NCI-H1694 treated with DMSO at 0.1 percent for 48 hours (cell line): Measurements from ENCODE around the gene TLNRD1.

Experiments
- DNase-seq: peaks from one replicate; lab custom pipeline; 2025; lab: John Stamatoyannopoulos, UW

Gene TLNRD1

DNA sequence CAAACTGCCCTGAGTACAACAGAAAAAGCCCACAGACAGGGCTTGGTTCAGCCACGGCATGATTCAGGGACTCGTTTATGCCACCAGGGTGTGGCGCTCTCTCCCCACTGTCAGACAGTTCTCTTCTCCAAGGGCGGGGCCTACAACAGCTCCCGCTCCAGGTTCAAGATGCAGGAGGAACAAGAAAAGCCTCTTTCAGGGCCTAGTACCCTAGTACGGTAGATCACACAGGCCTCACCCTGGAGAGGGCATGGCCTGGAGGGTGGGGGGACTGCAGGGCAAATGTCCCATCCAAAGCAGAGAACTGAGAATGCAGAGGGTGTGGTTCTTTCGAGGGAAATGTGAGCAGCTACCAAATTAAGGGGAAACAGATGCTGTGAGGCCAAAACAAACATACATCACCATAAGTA is 23.1 kb upstream of the TLNRD1 start:
- peak; percentile 54 for DNase-seq

GRCh38 chr15:80978685-80979329 is 21.9 kb upstream of the TLNRD1 start:
- DNase-seq, result no peak

GRCh38 chr15:80979538-80980200 is 21.1 kb upstream of the TLNRD1 start:
- no peak for DNase-seq

DNA sequence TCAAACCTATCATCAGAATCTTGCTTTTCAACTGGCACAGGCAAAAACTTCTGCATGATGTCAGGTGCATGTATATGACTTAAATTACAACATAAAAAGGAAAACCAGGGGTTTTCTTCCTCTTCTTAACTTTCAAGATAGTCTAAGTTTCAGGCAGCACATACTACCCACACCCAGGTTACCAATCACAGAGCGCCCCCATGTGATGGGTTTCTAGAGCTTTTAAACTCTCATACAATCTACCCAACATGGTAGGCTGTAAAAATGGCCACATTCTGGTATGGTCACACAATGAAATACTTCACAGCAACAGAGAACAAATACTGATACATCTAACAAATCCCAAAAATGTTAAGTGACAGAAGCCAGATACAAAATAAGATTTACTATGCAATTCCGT is 18.5 kb upstream of the TLNRD1 start:
- no peak for DNase-seq

DNA sequence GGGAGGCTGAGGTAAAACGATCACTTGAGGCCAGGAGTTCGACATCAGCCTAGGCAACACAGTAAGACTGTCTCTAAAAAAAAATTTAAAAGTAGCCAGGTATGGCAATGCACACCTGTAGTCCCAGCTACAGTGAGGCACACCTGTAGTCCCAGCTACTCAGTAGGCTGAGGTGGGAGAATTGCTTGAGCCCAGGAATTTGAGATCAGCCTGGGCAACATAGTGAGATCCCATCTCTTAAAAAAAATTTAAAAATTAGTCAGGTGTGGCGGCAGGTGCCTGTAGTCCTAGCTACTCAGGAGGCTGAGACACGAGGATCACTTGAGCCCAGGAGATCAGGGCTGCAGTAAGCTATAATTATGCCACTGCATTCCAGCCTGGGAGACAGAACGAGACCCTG is 17.9 kb upstream of the TLNRD1 start:
- DNase-seq, result no peak

- no peak for DNase-seq
Measured at GRCh38 chr15:80984856-80985255, 15.9 kb upstream of the TLNRD1 start.

- DNase-seq, result no peak
Measured at GRCh38 chr15:80985981-80986380, 14.7 kb upstream of the TLNRD1 start.

DNA sequence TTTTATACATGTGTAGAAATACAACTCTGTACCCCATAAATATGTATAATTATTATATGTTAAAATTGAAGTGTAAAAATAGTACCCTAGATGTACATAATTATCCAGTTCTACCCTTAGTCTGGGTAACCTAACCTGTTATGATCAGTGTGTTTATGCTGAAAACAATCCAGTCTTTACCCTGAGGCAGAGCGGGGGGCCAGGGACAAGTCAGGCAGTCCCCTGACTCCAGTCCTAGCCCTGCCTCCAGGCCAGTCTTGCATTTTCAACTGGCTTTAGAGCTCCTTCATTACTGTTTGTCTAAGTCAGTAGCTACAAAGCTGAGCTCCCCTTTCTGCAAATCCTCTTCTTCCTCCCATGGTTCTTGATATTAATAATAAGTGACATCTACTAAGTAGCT is 14.2 kb upstream of the TLNRD1 start:
- no peak for DNase-seq

DNA sequence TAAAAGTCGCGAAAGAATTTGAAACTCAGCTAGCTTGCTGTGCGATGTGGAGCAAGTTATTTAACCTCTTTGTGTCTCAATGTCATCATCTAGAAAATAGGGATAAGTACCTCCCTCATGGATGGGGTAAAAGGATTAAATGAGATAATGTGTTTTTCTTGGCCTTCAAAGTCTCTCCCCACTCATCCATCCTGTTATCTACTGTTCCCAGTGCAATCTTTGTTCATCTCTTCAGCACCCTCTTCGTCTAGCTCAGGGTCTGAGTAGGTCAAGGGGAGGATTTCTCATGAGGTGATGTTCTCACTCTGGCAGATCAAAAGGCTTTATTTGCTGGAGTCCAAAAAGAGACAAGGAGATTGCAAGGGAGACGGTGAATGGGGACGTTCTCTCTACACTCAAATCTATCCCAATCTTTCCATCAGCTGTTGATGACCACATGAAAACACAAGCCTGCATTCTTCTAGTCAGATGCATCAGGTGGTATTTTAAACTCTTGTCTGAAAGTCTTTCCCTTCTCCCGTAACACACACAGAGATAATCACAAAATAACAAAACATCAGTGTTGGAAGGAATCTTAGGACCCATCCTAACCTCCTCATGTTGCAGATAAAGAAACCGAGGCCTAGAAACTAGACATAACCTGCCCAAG is 12.5 kb upstream of the TLNRD1 start:
- no peak for DNase-seq

DNA sequence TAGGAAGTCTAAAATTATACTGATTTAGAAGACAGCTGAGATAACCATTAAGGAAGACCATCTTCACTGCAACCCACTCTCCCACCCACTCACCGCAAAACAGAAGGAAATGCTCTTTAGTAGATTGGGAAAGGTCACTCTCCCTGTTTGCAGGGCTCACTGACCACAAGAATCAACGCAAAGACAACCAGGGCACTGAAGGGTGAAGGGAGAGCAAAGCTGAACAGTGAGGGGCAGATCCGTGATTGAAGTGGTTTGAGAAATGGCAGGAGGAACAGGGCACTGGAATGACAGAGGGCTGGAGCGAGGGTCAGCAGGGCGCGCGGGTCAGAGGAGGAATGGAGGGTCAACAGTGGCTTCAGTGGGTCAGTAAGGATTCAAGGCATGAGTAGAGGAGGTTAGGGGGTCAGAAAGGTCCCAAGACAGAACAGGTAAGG is 11.6 kb upstream of the TLNRD1 start:
- DNase-seq, result no peak

DNA sequence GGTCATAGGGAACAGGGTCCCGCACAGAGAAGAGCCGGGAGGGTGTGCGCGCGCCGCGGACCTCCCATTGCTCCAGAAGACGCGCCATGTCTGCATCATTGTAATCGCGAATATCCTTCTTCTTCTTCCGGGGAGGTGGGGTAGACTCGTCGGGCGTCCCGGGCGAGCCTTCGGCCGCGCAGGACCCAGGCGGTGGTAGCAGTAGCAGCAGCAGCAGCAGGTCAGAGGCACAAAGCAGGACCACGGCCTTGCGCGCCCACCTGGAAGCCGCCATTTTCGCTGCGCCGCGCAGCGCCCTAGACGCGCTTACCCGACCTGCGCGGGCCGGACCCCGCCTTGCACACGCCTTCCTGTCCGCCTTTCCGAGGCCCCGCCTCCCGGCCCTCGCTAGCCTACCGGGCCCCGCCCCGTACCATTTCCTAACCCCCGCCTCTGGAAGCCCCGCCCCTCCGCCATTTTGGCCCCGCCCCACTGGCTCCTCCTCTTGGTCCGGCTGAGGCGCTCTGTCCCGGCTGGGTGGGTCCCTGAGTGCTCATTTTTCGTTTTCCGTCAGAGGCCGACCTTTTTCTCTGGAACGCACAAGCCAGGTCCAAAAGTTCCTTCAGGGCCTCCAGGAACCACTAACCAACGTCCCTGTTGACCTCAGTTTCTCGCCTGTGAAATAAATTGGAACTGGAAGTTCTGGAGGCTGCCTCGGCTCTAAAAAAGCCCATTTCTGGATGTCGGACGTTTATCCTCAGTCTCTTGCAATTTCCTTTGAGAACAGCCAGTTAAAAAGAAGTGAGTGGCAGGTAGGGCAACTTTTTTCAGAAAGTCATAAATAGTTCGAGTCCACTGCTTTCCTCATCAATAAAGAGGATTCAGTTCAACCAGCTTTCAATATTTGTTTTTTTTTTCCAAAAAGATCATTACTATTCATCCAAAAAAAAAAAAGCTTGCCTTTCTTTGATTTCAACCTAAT is 10.9 kb upstream of the TLNRD1 start, which contains the start of gene MESD:
MESD (minus strand) TSS at position 302 of the 961 bp plus-strand sequence; CDS start at position 274, 28 bp downstream.
- peak; percentile 80 for DNase-seq

DNA sequence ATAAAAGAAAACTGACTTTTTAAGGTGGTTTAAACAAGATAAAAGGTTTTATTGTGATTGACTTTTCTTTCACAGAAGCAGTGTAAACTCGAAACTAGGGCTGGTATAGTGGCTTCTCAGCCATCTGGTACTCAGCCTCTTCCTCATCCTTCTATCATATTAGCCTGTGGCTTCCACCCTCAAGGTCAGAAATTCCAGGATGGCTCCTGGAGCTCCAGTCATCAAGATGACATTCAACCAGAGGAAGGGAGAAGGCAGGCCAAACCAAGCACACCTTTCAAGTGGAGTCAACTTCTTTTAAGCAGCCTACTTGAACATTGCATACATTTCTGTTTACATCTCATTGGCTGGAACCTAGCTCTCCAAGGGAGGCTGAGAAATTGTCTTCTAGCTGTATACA is 9.8 kb upstream of the TLNRD1 start:
- DNase-seq, result no peak

DNA sequence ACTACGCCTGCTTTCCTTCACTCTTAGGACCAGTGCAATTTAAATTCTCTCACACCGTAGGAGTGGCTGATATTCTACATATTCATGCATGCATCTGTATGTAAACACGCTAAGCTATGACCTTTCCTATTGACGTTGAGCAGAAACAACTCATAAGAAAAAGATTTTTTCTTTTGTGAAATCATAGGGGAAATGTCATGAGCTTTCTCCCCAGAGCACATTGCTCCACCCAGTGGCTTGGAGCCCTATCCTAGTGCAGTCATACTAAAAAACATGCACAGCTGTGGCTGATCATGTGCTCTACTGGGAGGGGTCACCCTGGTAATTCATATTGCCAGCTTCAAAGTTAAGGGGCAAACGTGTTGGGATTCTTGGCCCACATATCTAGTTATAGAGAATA is 9.3 kb upstream of the TLNRD1 start:
- DNase-seq, result peak; percentile 77

DNA sequence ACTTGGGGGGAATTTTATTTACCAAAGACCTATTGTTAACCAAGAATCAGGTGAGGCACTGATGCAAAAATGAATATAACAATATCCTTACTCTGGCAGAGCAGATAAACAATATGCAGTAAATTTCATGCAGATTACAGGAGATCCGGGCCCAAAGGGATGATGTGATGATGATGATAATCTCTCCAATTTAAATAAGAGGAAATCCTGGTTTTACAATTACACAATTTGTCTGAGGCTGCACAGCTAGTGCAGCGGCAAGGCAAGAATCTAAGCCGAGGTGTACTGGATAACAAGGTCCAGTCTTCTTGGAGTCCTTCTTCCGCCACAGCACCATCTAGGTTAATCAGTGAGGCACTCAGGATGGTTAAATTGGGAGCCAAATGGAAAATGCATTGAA is 8.7 kb upstream of the TLNRD1 start:
- no peak for DNase-seq

GRCh38 chr15:80992441-80992840 is 8.3 kb upstream of the TLNRD1 start:
- no peak for DNase-seq

DNA sequence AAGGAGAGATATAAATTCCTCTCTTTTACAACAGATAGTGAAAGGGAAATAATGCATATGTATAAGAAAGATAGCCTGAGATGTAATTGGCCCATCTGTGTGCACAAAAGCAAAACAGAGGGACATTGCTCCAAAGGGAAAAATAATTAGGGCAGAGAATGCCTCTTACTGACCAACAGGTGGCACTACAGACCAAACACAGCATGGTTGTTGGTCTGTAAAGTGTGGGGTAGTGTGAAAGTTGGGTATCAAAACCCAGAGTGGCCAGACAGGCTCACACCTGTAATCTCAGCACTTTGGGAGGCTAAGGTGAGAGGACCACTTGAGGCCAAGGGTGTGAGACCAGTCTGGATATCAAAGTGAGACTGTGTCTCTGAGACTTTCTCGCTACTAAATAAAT is 4.5 kb upstream of the TLNRD1 start:
- no peak for DNase-seq

DNA sequence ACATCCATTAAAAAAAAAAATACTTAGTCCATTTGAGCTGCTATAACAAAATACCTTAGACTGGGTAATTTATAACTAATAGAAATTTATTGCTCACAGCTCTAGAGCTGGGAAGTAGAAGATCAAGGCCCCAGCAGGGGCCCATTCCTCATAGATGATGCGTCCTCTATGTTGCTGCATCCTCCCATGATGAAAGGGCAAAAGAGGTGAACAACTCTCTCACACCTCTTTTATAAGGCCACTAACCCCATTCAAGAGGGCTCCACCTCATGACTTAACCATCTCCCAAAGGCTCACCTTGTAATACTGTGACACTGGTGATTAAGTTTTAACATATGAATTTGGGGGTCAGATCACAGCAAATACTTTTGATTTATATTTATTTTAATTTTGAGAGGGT is 3.0 kb upstream of the TLNRD1 start:
- no peak for DNase-seq

- no peak for DNase-seq
Measured at GRCh38 chr15:80998251-80998650, 2.5 kb upstream of the TLNRD1 start.

DNA sequence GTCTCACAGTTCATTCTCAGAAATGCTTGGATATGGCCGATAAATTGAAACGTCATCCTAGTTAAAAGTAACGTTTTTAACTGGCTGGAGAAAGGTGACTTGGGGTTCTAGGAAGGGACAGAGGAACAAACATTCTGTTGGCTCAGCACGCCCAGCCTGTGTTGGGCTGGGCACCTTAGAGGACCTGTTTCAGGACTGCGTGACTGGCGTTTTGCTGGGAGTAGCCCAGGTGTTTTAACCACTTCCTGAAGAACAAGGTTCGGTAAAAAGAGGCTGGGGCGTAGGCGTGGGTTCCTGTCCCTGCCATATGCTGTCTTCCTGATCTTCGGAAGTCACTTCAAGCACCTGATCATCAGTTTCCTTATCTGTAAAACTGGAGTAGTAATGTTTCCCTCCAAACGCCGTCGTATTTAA is 1.1 kb upstream of the TLNRD1 start:
- DNase-seq, result no peak

- no peak for DNase-seq
Measured at GRCh38 chr15:81000144-81000623, 539 bp upstream of the TLNRD1 start.

- DNase-seq, result no peak
Measured at GRCh38 chr15:81001152-81002008, 657 bp downstream of the TLNRD1 start.
